Uterus (tissue), 4 donors: ENCODE measurements around the gene ZBTB18. TPM values are rescaled to one million over a fixed set of nuclear protein-coding genes. Genes with fewer than 3 reads are reported as not detected.

Experiments used
- DNase-seq, 2 donors: peaks; one replicate each; pipeline ENCODE4 v3.0.0-alpha.2; 2019 to 2020
- H3K27ac ChIP-seq, 2 donors: fragments of 200-600 bp; sonication (generic); 1 replicate in 1 of 2; 2 replicates in 1 of 2; pipeline ENCODE4 v1.5.1; 2016 to 2018
- H3K27me3 ChIP-seq, 2 donors: fragments of 200-600 bp; sonication (generic); one replicate each; pipeline ENCODE4 v1.5.1; 2018 to 2019; ENCODE audit warnings: control low read depth in 1 of 2
- H3K36me3 ChIP-seq, 2 donors: fragments of 200-600 bp; sonication (generic); one replicate each; pipeline ENCODE4 v1.5.1; 2019; ENCODE audit warnings: control low read depth in 1 of 2
- H3K4me1 ChIP-seq, 2 donors: fragments of 200-600 bp; sonication (generic); one replicate each; pipeline ENCODE4 v1.5.1; 2018 to 2019; ENCODE audit warnings: control low read depth in 1 of 2
- H3K4me3 ChIP-seq, 2 donors: fragments of 200-600 bp; sonication (generic); 1 replicate in 1 of 2; 2 replicates in 1 of 2; pipeline ENCODE4 v1.5.1; 2018 to 2019; ENCODE audit warnings: mild to moderate bottlenecking in 1 of 2
- H3K9me3 ChIP-seq, 2 donors: fragments of 200-600 bp; sonication (generic); one replicate each; pipeline ENCODE4 v1.5.1; 2019; ENCODE audit warnings: control low read depth in 1 of 2
- CTCF ChIP-seq, 4 experiments: fragments of 200-600 bp in 2 of 4; fragments of 450-650 bp in 2 of 4; sonication (generic) in 2 of 4; IDR thresholded peaks; one replicate each; pipeline ENCODE4 v1.5.1; 2016 to 2019; ENCODE audit warnings: antibody characterized with exemption in 4 of 4, mild to moderate bottlenecking in 2 of 4, moderate library complexity in 1 of 4
- POLR2A ChIP-seq, 2 donors: fragments of 450-650 bp; IDR thresholded peaks; one replicate each; pipeline ENCODE4 v1.6.1; 2016; ENCODE audit warnings: antibody characterized with exemption in 2 of 2, mild to moderate bottlenecking in 1 of 2, moderate library complexity in 1 of 2
- intact Hi-C: fragments of 100-400 bp; cut with DNase I; formaldehyde crosslinking; loops from one replicate; pipeline ENCODE4 v1.15.1; 2023; ENCODE audit warnings: low total_unique reads
- total RNA-seq, 4 donors: library from RNA; depleted of rRNA in 3 of 4; stranded (reverse); fragments of >200 nt in 3 of 4; gene quantifications; one replicate each; pipeline versions ENCODE4 v1.1.0 to v1.2.4, GENCODE V29; 2014 to 2023
- donor health status: DM: yes; HTN: yes; CAD: no.

Gene ZBTB18
- total RNA-seq, 4 donors from 2014 or later, result 5.3 to 16.7 (median 12.4) TPM

GRCh38 chr1:244069326-244069898, 18.3 kb downstream of the ZBTB18 start:
- Histone ChIP-seq H3K4me1 (no peaks in the 10 kb centered on the region), H3K4me3 (no peak overlapping the region), H3K36me3 (no peaks in the 10 kb centered on the region), H3K9me3 (no peaks in the 10 kb centered on the region), H3K27me3 (no peaks in the 10 kb centered on the region), H3K27ac (no peak overlapping the region)
- intact Hi-C loops, result no loop called here
- DNase-seq, result no peak
- TF ChIP-seq POLR2A (IDR thresholded peaks at IDR 0.05), result no peak
- no peak for TF ChIP-seq CTCF (IDR thresholded peaks at IDR 0.05)

- Histone ChIP-seq H3K36me3 (no peaks in the 10 kb centered on the region), H3K4me3 (no peak overlapping the region), H3K4me1 (no peaks in the 10 kb centered on the region), H3K27me3 (no peaks in the 10 kb centered on the region), H3K27ac (no peak overlapping the region), H3K9me3 (no peaks in the 10 kb centered on the region)
- intact Hi-C loops, result no loop called here
- TF ChIP-seq CTCF (IDR thresholded peaks at IDR 0.05), result no peak
- no peak for TF ChIP-seq POLR2A (IDR thresholded peaks at IDR 0.05)
- no peak for DNase-seq
Measured at GRCh38 chr1:244074559-244075171, 23.6 kb downstream of the ZBTB18 start.

- H3K4me1 ChIP-seq, result no peaks in the 10 kb centered on the region
- H3K27me3 ChIP-seq, result no peaks in the 10 kb centered on the region
- H3K36me3 ChIP-seq, result no peaks in the 10 kb centered on the region
- H3K4me3 ChIP-seq, result no peak overlapping the region
- no peak for TF ChIP-seq POLR2A (IDR thresholded peaks at IDR 0.05)
- TF ChIP-seq CTCF (IDR thresholded peaks at IDR 0.05), result no peak
- intact Hi-C loops, result no loop called here
- no peak for DNase-seq
- H3K27ac ChIP-seq, result no peak overlapping the region
- H3K9me3 ChIP-seq, result no peaks in the 10 kb centered on the region
Measured at GRCh38 chr1:244075247-244075722, 24.2 kb downstream of the ZBTB18 start.

- no peaks in the 10 kb centered on the region for H3K9me3 ChIP-seq
- intact Hi-C loops, result no loop called here
- H3K27me3 ChIP-seq, result no peaks in the 10 kb centered on the region
- TF ChIP-seq POLR2A (IDR thresholded peaks at IDR 0.05), result no peak
- no peak for TF ChIP-seq CTCF (IDR thresholded peaks at IDR 0.05)
- DNase-seq, result no peak
- no peaks in the 10 kb centered on the region for H3K36me3 ChIP-seq
- no peaks in the 10 kb centered on the region for H3K4me1 ChIP-seq
- H3K27ac ChIP-seq, result no peak overlapping the region
- no peak overlapping the region for H3K4me3 ChIP-seq
Measured at GRCh38 chr1:244076740-244077139, 25.7 kb downstream of the ZBTB18 start.

GRCh38 chr1:244077473-244078220, 26.6 kb downstream of the ZBTB18 start:
- no peak for TF ChIP-seq CTCF (IDR thresholded peaks at IDR 0.05)
- TF ChIP-seq POLR2A (IDR thresholded peaks at IDR 0.05), result no peak
- Histone ChIP-seq H3K36me3 (no peaks in the 10 kb centered on the region), H3K27me3 (no peaks in the 10 kb centered on the region), H3K9me3 (no peaks in the 10 kb centered on the region), H3K4me1 (no peaks in the 10 kb centered on the region), H3K27ac (no peak overlapping the region), H3K4me3 (no peak overlapping the region)
- intact Hi-C loops, result no loop called here
- DNase-seq, result no peak
